Measurements from ENCODE around the gene SLC45A3.

Gene SLC45A3

GRCh38 chr1:205610901-205611466, 69.3 kb downstream of the SLC45A3 start:
- in situ Hi-C loops (cut with HindIII; ENCODE audit: low sequenced_read_pairs), result no loop called here

- in situ Hi-C loops (cut with HindIII; ENCODE audit: low sequenced_read_pairs), result no loop called here
Measured at GRCh38 chr1:205610036-205610435, 70.3 kb downstream of the SLC45A3 start.

All from DLD1 (cell line).